HG03354 (cell line): ENCODE results near the gene NPR3.

Experiments used
- ATAC-seq: cut with Tn5 transposase; IDR thresholded peaks from one replicate; pipeline ENCODE4 v1.9.1; 2021; ENCODE audit warnings: mild to moderate bottlenecking; ENCODE audit not compliant: unreplicated experiment, poor library complexity, severe bottlenecking

NPR3 gene, protein sequence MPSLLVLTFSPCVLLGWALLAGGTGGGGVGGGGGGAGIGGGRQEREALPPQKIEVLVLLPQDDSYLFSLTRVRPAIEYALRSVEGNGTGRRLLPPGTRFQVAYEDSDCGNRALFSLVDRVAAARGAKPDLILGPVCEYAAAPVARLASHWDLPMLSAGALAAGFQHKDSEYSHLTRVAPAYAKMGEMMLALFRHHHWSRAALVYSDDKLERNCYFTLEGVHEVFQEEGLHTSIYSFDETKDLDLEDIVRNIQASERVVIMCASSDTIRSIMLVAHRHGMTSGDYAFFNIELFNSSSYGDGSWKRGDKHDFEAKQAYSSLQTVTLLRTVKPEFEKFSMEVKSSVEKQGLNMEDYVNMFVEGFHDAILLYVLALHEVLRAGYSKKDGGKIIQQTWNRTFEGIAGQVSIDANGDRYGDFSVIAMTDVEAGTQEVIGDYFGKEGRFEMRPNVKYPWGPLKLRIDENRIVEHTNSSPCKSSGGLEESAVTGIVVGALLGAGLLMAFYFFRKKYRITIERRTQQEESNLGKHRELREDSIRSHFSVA

DNA sequence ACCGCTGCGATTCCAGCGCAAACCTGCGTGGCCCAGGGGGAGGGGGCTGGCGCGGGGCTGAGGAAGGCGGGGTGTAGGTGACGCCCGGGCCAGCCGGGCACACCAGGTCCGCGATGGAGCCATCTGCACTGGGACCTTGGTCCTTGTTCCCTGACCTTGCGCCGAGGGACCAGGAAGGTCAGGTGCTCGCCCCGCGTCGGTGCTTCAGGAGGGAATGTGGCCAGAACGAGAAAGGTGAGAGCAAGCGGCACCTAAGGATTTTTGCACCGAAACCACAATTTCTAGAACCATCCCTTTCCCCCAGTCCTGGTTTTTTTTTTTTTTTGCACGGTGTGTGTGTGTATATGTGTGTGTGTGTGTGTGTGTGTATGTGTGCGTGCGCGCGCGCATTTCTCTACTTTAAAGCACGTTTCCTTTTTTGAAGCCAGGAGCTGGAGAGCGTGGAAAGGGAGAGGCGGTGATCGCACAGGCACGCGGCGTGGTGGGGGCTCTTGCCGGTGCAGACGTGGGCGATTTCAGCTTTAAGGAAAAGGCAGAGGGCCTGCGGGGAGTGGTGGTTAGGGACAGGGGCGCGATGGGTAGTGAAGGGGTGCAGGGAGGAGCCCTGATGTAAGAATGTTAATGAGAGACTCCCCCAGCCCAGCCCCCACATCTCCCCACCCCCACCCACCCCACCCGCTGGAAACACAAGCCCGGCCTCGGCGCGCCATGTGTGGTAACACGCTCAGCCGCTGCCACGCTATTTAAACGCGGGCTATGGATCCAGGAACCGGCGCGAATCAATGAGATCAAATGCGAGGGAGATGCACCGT lies at the start of gene NPR3:
TSS of gene NPR3 (plus strand) at position 772 of the 812 bp plus-strand sequence. CDS start 456 bp downstream, outside the sequence.
- ATAC-seq = no peak

DNA sequence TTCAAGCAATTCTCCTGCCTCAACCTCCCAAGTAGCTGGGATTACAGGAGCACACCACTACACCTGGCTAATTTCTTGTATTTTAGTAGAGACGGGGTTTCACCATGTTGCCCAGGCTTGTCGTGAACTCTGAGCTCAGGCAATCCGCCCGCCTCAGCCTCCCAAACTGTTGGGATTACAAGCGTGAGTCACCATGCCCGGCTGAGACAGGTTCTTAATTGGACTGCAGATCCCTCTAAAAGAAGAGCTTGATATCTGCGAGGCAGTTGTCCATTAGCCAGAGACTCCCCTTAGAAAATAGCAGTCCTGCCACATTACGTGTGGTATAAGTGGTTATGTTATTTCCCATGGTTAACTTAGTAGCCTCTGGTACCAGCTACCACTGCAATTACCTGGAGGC lies 46.6 kb upstream of the NPR3 start:
- ATAC-seq = no peak

- ATAC-seq = no peak
Observed at GRCh38 chr5:32668552-32668951, 42.6 kb upstream of the NPR3 start.

DNA sequence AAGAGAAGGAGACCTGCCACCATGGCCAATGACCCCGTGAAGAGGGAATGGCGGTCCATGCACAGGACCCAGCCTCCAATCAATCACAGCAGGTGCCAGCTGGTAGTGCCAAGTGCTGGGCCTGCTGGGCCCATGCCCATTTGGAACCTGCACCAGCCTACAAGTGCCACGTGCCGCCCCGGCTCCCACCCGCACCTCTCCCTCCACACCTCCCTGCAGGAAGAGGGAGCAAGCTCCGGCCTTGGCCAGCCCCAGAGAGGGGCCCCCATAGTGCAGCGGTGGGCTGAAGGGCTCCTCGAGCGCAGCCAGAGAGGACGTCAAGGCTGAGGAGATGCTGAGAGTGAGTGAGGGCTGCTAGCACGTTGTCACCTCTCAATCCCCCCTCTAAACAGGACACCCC lies 37.8 kb upstream of the NPR3 start:
- ATAC-seq = no peak

DNA sequence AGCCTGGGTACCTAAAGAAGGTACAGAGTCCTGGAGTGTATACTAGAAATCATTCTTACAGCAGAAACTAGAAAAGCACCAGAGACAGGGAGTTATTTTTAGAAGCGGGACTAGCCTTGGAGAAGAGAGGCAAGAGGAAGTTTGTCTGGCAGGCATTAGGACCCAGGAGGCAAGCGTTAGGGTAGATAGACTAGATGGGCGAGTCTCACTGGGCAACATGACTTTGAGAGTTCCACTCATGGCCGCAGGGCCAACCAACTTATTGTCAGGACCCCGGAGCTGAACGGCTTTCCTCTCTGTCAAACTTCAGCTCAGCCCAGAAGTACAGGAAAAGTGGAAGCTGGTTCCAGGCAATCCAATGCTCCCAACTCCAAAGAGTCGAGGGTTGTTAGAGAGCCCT lies 34.1 kb upstream of the NPR3 start:
- no peak for ATAC-seq

- no peak for ATAC-seq
Observed at GRCh38 chr5:32678472-32678871, 32.6 kb upstream of the NPR3 start.

GRCh38 chr5:32679218-32679617 lies 31.9 kb upstream of the NPR3 start:
- no peak for ATAC-seq

DNA sequence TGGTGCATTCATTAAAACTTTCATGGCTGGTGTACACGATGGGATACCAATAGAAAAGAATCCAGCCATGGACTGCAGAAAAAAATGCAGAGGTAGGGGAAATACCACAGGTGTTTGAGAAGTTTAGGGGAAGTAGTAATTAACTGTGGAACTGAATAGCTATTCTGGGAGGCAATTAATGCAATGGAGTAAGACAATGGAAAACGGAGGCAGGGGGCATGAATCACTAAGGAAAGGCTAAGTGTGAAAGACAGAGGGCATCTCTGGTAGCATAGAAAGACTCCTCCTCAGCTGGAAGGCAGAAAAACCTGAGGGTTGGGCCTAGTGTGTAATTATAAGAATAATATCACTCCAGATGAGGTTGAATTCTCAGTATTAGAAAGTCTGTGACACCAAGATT lies 30.9 kb upstream of the NPR3 start:
- no peak for ATAC-seq

GRCh38 chr5:32683125-32683524 lies 28.0 kb upstream of the NPR3 start:
- no peak for ATAC-seq

- no peak for ATAC-seq
Observed at GRCh38 chr5:32684260-32684659, 26.9 kb upstream of the NPR3 start.

- ATAC-seq = no peak
Observed at GRCh38 chr5:32686799-32687498, 24.2 kb upstream of the NPR3 start.

DNA sequence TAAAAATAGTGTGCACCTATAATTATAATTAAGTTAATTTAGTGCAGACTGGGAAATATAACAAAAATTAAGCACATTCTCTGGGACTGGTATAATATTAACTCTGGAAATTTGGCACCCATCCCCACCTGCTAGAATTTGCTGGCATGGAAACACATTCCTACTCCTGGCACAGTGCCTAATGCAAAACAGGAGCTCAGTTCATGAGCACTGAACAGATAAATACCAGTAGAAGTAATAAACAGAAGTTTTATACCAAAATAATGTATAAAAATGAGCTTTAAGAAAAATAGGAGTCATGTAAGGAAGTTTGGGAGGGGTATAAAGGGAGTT lies 23.7 kb upstream of the NPR3 start:
- no peak for ATAC-seq

DNA sequence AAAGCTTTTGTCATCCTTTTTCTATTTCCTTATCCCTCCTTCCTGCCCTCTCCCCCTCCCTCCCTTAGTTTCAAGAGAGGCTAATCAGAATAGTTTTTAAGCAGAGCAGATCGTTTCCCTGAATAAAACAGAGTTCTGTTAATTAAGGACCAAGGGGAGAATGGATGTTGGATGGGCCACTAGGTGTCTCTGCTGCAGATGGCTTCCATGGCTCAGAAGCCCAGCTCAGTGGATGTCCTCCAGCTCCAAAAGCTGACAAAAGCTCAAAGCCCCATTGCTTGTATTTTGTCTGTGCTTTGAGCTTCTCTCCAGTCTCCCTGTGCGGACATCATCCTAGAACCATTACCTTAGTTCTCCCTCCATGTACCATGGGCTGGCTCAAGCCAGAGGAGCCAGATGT lies 21.0 kb upstream of the NPR3 start:
- ATAC-seq = no peak

DNA sequence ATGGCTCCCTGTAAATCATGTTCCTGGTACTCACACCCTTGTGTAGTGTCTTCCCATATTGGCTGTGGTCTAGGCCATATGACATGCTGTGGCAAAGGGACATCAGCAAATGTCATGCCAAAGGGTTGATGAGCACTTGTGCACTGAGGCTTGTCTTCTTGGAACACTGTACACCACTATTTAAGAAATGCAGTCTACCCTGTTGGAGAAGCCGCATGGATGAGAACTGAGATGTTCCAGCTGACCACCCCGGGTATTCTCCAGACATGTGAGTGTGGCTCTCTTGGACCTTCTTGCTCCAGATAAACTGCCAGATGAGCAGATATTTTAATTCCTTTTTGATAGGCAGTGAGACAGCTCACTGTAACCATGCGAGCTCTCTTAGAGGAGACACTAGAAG lies 20.5 kb upstream of the NPR3 start:
- ATAC-seq = no peak

GRCh38 chr5:32692036-32692746 lies 18.9 kb upstream of the NPR3 start:
- no peak for ATAC-seq

- ATAC-seq = no peak
Observed at GRCh38 chr5:32703957-32704356, 7.2 kb upstream of the NPR3 start.

DNA sequence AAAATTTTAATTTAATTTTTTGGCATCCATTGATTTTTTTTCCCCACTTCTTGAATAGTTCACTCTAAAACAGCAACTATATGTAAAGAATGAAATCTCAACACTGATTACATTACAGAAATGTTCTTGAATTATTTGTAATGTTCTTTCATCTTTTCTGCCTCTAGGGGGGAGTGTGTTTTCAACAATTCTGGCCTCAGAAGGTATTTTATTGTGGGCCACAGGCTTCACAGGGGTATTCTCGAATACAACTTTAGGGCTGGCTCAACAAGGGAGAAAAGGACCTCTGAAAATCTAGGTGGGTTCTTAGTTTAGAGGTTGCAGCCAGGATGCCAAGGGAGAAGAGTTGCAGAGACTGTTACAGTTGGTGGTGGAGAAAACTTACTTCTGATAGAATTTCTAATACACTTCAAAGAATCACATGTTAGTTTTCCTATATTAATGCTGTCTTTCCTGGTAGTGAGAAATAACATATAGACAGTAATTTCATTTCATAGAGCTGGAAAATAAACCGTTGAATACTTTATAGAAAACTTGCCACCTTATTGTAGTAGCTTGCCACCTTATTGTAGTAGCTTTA lies 3.6 kb upstream of the NPR3 start:
- ATAC-seq = no peak

DNA sequence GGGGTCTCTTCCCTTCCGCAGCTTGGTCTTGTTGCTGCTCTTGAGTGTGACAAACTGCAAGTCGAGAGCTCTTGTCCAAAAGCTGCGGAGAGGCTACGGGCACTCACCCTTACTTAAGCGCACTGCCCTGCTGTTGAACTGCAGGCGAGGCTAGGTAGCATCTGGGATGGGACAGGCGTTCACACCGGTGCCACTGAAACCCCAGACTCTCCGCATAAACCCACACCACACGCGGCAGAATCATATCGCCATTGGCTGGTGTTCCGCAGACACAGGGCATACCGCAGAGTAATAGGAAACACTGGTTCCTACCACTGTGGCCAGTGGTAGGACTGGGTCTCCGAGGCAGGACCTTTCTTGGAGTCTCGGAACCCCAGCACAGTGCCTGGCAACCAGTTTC lies 2.2 kb upstream of the NPR3 start:
- ATAC-seq = no peak

DNA sequence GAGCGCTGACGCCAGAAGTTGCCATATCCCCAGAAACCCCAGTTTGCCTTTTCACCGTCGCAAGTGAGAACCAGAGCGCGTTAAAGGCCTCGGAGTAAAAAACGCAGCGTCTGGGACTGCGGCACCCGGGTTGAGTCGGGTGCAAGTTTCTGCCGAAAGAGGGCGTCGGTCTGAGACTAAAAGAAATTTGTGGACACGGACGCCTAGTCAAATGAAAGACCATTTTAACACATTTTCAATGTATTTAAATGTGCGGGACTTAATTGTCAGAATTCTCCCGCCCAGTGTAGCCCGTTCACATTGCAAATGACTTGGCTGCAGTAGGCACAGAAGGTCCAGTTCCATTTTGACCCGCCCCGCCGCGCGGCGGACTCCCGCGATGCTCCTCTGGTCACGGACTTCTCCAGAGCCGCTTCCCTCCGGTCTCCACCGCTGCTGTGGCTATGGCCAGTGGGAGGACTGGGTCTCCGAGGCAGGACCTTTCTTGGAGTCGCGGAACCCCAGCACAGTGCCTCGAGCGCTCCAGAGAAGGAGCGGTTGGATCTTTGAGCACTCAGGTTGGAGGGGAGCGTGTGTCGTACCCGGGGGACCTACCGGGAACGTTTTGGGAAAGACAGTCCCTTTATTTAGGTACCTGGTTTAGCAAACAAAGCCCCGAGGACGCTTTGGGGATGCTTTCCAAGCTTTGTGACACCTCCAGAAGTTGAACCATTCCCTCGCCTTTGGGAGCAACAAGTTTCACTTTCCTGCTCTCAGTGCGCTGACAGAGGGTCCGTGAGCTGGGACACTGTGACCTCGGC lies 1.2 kb upstream of the NPR3 start:
- peak; percentile 66 for ATAC-seq
